Type B pancreatic cell (in vitro differentiated cells): ENCODE results near the gene STOX2. TPM values are rescaled to one million over a fixed set of nuclear protein-coding genes. Genes with fewer than 3 reads are reported as not detected.

Experiments
- DNase-seq: peaks from one replicate; pipeline ENCODE4 v3.0.0; 2021; ENCODE audit warnings: mixed read lengths; ENCODE audit not compliant: unreplicated experiment; ENCODE audit errors: extremely low spot score
- H3K27ac Mint-ChIP-seq: 2 replicates; pipeline ENCODE4 v1.8.0; 2021; ENCODE audit warnings: mild to moderate bottlenecking, mixed read lengths
- H3K27me3 Mint-ChIP-seq: 2 replicates; pipeline ENCODE4 v1.8.0; 2021; ENCODE audit warnings: mixed read lengths
- H3K36me3 Mint-ChIP-seq: 2 replicates; pipeline ENCODE4 v1.8.0; 2021; ENCODE audit warnings: mixed read lengths
- H3K4me1 Mint-ChIP-seq: one replicate; pipeline ENCODE4 v1.8.0; 2021; ENCODE audit warnings: mixed read lengths; ENCODE audit not compliant: unreplicated experiment
- H3K4me3 Mint-ChIP-seq: 2 replicates; pipeline ENCODE4 v1.8.0; 2021; ENCODE audit warnings: mild to moderate bottlenecking, mixed read lengths
- H3K9me3 Mint-ChIP-seq: 2 replicates; pipeline ENCODE4 v1.8.0; 2021; ENCODE audit warnings: mixed read lengths
- total RNA-seq: library from RNA; stranded (reverse); gene quantifications from 2 replicates; pipeline ENCODE4 v1.2.1, GENCODE V29; 2021; ENCODE audit warnings: low replicate concordance
- TF ChIP-seq, protein P1 (sequence below): fragments of 200-600 bp; sonication (generic); conservative IDR thresholded peaks from 2 replicates; pipeline ENCODE4 v1.5.0; 2021; ENCODE audit warnings: antibody characterized with exemption, mild to moderate bottlenecking

Gene STOX2
- total RNA-seq, 1 donor from 2014 or later = 16.7 TPM

DNA sequence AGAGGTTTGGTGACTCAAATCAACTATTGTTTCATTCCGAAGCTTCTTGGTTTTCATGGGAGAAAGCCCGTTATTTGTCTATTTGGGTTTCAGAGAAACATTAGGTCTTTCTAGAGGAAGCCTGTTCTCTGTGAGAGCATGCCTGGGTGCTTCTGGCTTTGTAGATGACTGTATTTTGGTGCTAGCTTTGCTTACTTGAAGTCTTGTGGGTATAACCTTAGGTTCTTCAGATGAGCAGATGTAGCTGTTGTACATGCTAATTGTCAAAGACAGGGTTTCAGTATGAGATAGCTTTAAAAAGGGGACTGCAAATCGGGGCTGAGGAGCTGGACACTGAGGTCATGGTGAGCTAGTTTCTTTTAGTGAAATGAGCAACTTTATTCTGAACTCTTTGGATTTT is 7.9 kb upstream of the STOX2 start:
- peaks cover 4% of the 10 kb centered on the region for H3K4me1 Mint-ChIP-seq
- no peak overlapping the region for H3K27ac Mint-ChIP-seq
- H3K9me3 Mint-ChIP-seq = peaks cover 18% of the 10 kb centered on the region
- H3K4me3 Mint-ChIP-seq = no peak overlapping the region
- H3K27me3 Mint-ChIP-seq = no peaks in the 10 kb centered on the region
- no peak for DNase-seq
- TF ChIP-seq, protein P1, sequence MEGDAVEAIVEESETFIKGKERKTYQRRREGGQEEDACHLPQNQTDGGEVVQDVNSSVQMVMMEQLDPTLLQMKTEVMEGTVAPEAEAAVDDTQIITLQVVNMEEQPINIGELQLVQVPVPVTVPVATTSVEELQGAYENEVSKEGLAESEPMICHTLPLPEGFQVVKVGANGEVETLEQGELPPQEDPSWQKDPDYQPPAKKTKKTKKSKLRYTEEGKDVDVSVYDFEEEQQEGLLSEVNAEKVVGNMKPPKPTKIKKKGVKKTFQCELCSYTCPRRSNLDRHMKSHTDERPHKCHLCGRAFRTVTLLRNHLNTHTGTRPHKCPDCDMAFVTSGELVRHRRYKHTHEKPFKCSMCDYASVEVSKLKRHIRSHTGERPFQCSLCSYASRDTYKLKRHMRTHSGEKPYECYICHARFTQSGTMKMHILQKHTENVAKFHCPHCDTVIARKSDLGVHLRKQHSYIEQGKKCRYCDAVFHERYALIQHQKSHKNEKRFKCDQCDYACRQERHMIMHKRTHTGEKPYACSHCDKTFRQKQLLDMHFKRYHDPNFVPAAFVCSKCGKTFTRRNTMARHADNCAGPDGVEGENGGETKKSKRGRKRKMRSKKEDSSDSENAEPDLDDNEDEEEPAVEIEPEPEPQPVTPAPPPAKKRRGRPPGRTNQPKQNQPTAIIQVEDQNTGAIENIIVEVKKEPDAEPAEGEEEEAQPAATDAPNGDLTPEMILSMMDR = no peak
- H3K36me3 Mint-ChIP-seq = peaks cover 6% of the 10 kb centered on the region

- no peak overlapping the region for H3K4me3 Mint-ChIP-seq
- H3K36me3 Mint-ChIP-seq = peaks cover 11% of the 10 kb centered on the region
- TF ChIP-seq, protein P1 = no peak
- no peak for DNase-seq
- H3K27me3 Mint-ChIP-seq = peaks cover 5% of the 10 kb centered on the region
- peaks cover 23% of the 10 kb centered on the region for H3K9me3 Mint-ChIP-seq
- H3K4me1 Mint-ChIP-seq = peaks cover 4% of the 10 kb centered on the region
- no peak overlapping the region for H3K27ac Mint-ChIP-seq
Observed at GRCh38 chr4:183898456-183898855, 6.7 kb upstream of the STOX2 start.

DNA sequence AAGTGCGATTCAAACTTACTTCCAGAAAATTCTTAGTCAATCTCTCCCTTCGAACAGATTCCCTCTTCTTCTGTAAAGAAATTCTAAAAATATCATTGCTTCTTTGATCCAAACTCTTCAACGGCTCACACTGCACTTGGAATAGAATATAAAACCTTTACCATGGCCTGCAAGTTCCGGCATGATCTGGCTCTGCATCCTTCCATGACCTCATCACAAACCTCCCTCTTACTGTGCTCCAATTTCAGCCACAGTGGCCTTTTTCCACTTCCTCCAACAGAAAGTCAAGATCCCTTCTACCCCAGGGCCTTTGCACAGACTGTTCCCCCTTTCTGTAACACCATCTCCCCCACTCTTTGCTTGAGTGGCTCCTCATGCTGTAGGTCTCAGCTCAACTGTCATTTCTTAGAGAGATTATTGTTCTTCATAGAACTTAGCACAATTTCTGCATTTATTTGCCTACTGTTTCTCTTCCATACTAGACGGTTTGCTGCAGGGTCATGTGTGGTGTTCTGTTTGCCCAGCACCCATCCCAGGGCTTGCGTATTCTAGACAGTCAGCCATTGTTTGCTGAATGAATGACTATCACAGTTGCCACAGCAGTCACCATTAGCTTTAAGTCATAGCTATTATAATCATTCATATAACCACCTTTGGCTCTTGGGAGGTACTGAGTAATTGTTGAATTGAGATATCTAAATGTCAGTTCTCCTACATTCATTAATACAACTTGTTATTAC is 1.9 kb upstream of the STOX2 start:
- Mint-ChIP-seq H3K27ac (no peak overlapping the region), H3K4me3 (no peak overlapping the region), H3K36me3 (peaks cover 11% of the 10 kb centered on the region), H3K27me3 (peaks cover 18% of the 10 kb centered on the region), H3K9me3 (peaks cover 23% of the 10 kb centered on the region), H3K4me1 (peaks cover 12% of the 10 kb centered on the region)
- DNase-seq = no peak
- TF ChIP-seq, protein P1 = no peak

- Mint-ChIP-seq H3K4me1 (peaks cover 32% of the 10 kb centered on the region), H3K27ac (peak overlapping the region; percentile 35), H3K4me3 (peak overlapping the region; percentile 88)
Observed at GRCh38 chr4:183905593-183906488, 734 bp downstream of the STOX2 start.

GRCh38 chr4:183906489-183906738 is 1.3 kb downstream of the STOX2 start:
- Mint-ChIP-seq H3K27me3 (peaks cover 33% of the 10 kb centered on the region), H3K4me1 (peaks cover 32% of the 10 kb centered on the region)
- TF ChIP-seq, protein P1 = no peak

More at GRCh38 chr4:183905593-183906488, 734 bp downstream of the STOX2 start:
- Mint-ChIP-seq H3K27me3 (peaks cover 33% of the 10 kb centered on the region), H3K36me3 (peaks cover 8% of the 10 kb centered on the region), H3K9me3 (peaks cover 5% of the 10 kb centered on the region)
- peak; percentile 73 for DNase-seq
- TF ChIP-seq, protein P1 = no peak

More at GRCh38 chr4:183906489-183906738, 1.3 kb downstream of the STOX2 start:
- H3K27ac Mint-ChIP-seq = no peak overlapping the region
- H3K36me3 Mint-ChIP-seq = peaks cover 5% of the 10 kb centered on the region
- H3K9me3 Mint-ChIP-seq = peaks cover 5% of the 10 kb centered on the region
- no peak for DNase-seq
- H3K4me3 Mint-ChIP-seq = peak overlapping the region; percentile 88
